PC-3 (cell line): ENCODE data around the gene FOXO4. TPM values are rescaled to one million over a fixed set of nuclear protein-coding genes. Genes with fewer than 3 reads are reported as not detected.

ENCODE experiments used
- ATAC-seq: fragments of 200-7000 bp; cut with Tn5 transposase; 2 replicates; pipeline ENCODE4 v1.9.1; 2020; ENCODE audit warnings: mild to moderate bottlenecking, moderate library complexity
- BruUV-seq: library from RNA; stranded (reverse); fragments of 400-500 nt; replicated peaks from 2 replicates; lab custom pipeline; 2021; lab: Mats Ljungman, UMichigan
- CTCF ChIA-PET: fragments of 300-600 bp; sonication (Branson Sonifier 250); formaldehyde crosslinking; loops from one replicate; lab custom pipeline; 2022; ENCODE audit warnings: antibody characterized with exemption; lab: Charles Lee
- POLR2A ChIA-PET: fragments of 300-600 bp; sonication (Branson Sonifier 250); formaldehyde crosslinking; loops from one replicate; lab custom pipeline; 2022; ENCODE audit warnings: antibody characterized with exemption; ENCODE audit not compliant: unreplicated experiment; lab: Charles Lee
- DNase-seq: peaks from one replicate; pipeline ENCODE4 v3.0.0-alpha.2; 2015
- H2AFZ ChIP-seq: fragments of 300-600 bp; sonication (generic); 2 replicates; pipeline ENCODE4 v1.6.0; 2016; ENCODE audit warnings: antibody characterized with exemption, low read length
- H3F3A ChIP-seq: fragments of 300-600 bp; sonication (generic); one replicate; pipeline ENCODE4 v1.6.0; 2017; ENCODE audit warnings: antibody characterized with exemption, low read length, control low read depth, mild to moderate bottlenecking; ENCODE audit not compliant: unreplicated experiment
- H3K27ac ChIP-seq: fragments of 300-600 bp; sonication (generic); 2 replicates; pipeline ENCODE4 v1.5.1; 2016; ENCODE audit warnings: mild to moderate bottlenecking, low read length
- H3K27me3 ChIP-seq: fragments of 300-600 bp; sonication (generic); 2 replicates; pipeline ENCODE4 v1.6.1; 2016; ENCODE audit warnings: low read length, mixed read lengths
- H3K36me3 ChIP-seq: fragments of 300-600 bp; sonication (generic); 2 replicates; pipeline ENCODE4 v1.6.1; 2016; ENCODE audit warnings: low read depth, mixed run types, low read length, mixed read lengths
- H3K4me1 ChIP-seq: fragments of 300-600 bp; sonication (generic); 2 replicates; pipeline ENCODE4 v1.5.1; 2016; ENCODE audit warnings: low read length; ENCODE audit not compliant: insufficient read depth
- H3K4me2 ChIP-seq: fragments of 300-600 bp; sonication (generic); 2 replicates; pipeline ENCODE4 v1.6.0; 2016; ENCODE audit warnings: low read length
- H3K4me3 ChIP-seq: fragments of 300-600 bp; sonication (generic); 2 replicates; pipeline ENCODE4 v1.5.1; 2016; ENCODE audit warnings: mild to moderate bottlenecking, low read length, mixed read lengths
- H3K79me2 ChIP-seq: fragments of 300-600 bp; sonication (generic); 2 replicates; pipeline ENCODE4 v1.6.1; 2017; ENCODE audit warnings: low read length, mixed read lengths
- H3K9ac ChIP-seq: fragments of 300-600 bp; sonication (generic); 2 replicates; pipeline ENCODE4 v1.6.0; 2016; ENCODE audit warnings: mild to moderate bottlenecking, low read length
- H3K9me2 ChIP-seq: fragments of 300-600 bp; sonication (generic); replicated peaks from 2 replicates; pipeline ENCODE4 v1.6.1; 2016; ENCODE audit warnings: mixed run types, low read length, mixed read lengths
- H3K9me3 ChIP-seq: fragments of 300-600 bp; sonication (generic); 2 replicates; pipeline ENCODE4 v1.6.1; 2016; ENCODE audit warnings: low read length, mixed read lengths
- H4K20me1 ChIP-seq: fragments of 300-600 bp; sonication (generic); 2 replicates; pipeline ENCODE4 v1.6.1; 2016; ENCODE audit warnings: low read length, mixed read lengths
- CTCF ChIP-seq: fragments of 300-600 bp; sonication (generic); conservative IDR thresholded peaks from 2 replicates; pipeline ENCODE4 v1.5.1; 2017; ENCODE audit warnings: antibody characterized with exemption, low read depth, mild to moderate bottlenecking, low read length
- EZH2 ChIP-seq: fragments of 300-600 bp; sonication (generic); IDR thresholded peaks from one replicate; pipeline ENCODE4 v1.6.1; 2017; ENCODE audit warnings: antibody characterized with exemption, mild to moderate bottlenecking, low read length; ENCODE audit not compliant: unreplicated experiment
- EZH2phosphoT487 ChIP-seq: fragments of 300-600 bp; sonication (generic); IDR thresholded peaks from 2 replicates; pipeline ENCODE4 v1.6.1; 2018; ENCODE audit warnings: mild to moderate bottlenecking, antibody characterized with exemption, low read length, borderline replicate concordance
- intact Hi-C: fragments of 100-400 bp; cut with micrococcal nuclease; formaldehyde crosslinking; loops from 2 replicates; pipeline ENCODE4 v1.9.0; 2023
- total RNA-seq: library from RNA; depleted of rRNA; stranded (reverse); fragments of >200 nt; gene quantifications from 2 replicates; pipeline ENCODE4 v1.2.3, GENCODE V29; 2014

Gene FOXO4
- total RNA-seq, 1 experiment from 2014 or later: 5.1 TPM

- Histone ChIP-seq H3K4me1 (peaks cover 14% of the 10 kb centered on the region), H2AFZ (no peak overlapping the region), H3K79me2 (no peaks in the 10 kb centered on the region), H3K9me2 (no peaks in the 10 kb centered on the region), H3K4me3 (no peak overlapping the region), H3K9me3 (no peaks in the 10 kb centered on the region), H3F3A (peaks cover 4% of the 10 kb centered on the region), H4K20me1 (no peaks in the 10 kb centered on the region), H3K27me3 (no peaks in the 10 kb centered on the region), H3K4me2 (peak overlapping the region; percentile 46), H3K9ac (no peak overlapping the region), H3K27ac (no peak overlapping the region), H3K36me3 (no peaks in the 10 kb centered on the region)
- DNase-seq: peak; percentile 79
- BruUV-seq: no TSS peak
- peak; percentile 56 for ATAC-seq
- intact Hi-C loops: no loop called here
- no peak for TF ChIP-seq EZH2phosphoT487
- TF ChIP-seq CTCF: no peak
- no peak for TF ChIP-seq EZH2
- ChIA-PET CTCF (no interaction called here), POLR2A (no interaction called here)
These were observed 14.1 kb upstream of the FOXO4 start for GRCh38 chrX:71081330-71082123.

- intact Hi-C loops: no loop called here
- no peaks in the 10 kb centered on the region for H4K20me1 ChIP-seq
- no peak overlapping the region for H3K27ac ChIP-seq
- no peaks in the 10 kb centered on the region for H3K27me3 ChIP-seq
- no peaks in the 10 kb centered on the region for H3K36me3 ChIP-seq
- no peaks in the 10 kb centered on the region for H3K9me2 ChIP-seq
- H3K9me3 ChIP-seq: no peaks in the 10 kb centered on the region
- H3K9ac ChIP-seq: no peak overlapping the region
- ChIA-PET POLR2A (no interaction called here), CTCF (no interaction called here)
- no peak for DNase-seq
- TF ChIP-seq CTCF: no peak
- ATAC-seq: no peak
- H3K4me3 ChIP-seq: no peak overlapping the region
- H3K4me1 ChIP-seq: peaks cover 14% of the 10 kb centered on the region
- no peaks in the 10 kb centered on the region for H3K79me2 ChIP-seq
- H2AFZ ChIP-seq: no peak overlapping the region
- no peak overlapping the region for H3K4me2 ChIP-seq
- H3F3A ChIP-seq: peaks cover 4% of the 10 kb centered on the region
- BruUV-seq: no TSS peak
These were observed 13.5 kb upstream of the FOXO4 start for GRCh38 chrX:71082124-71082647.

GRCh38 chrX:71082822-71083221, 12.8 kb upstream of the FOXO4 start:
- DNase-seq: no peak
- H3K9ac ChIP-seq: no peak overlapping the region
- H3K9me2 ChIP-seq: no peaks in the 10 kb centered on the region
- no peak overlapping the region for H3K27ac ChIP-seq
- no peaks in the 10 kb centered on the region for H3K36me3 ChIP-seq
- intact Hi-C loops: no loop called here
- no peak overlapping the region for H3K4me2 ChIP-seq
- H3K9me3 ChIP-seq: no peaks in the 10 kb centered on the region
- no peaks in the 10 kb centered on the region for H4K20me1 ChIP-seq
- ChIA-PET CTCF (no interaction called here), POLR2A (no interaction called here)
- H3F3A ChIP-seq: peaks cover 4% of the 10 kb centered on the region
- ATAC-seq: no peak
- no peak overlapping the region for H2AFZ ChIP-seq
- H3K4me3 ChIP-seq: no peak overlapping the region
- no peaks in the 10 kb centered on the region for H3K27me3 ChIP-seq
- BruUV-seq: no TSS peak
- H3K4me1 ChIP-seq: peaks cover 14% of the 10 kb centered on the region
- TF ChIP-seq CTCF (no peak), EZH2phosphoT487 (no peak), EZH2 (no peak)
- H3K79me2 ChIP-seq: no peaks in the 10 kb centered on the region
